ENCODE results near the gene TLE4.

Gene TLE4

GRCh38 chr9:79700607-79701360, 129.0 kb downstream of the TLE4 start:
- TF ChIP-seq JUND (IDR thresholded peaks at IDR 0.05; ENCODE audit: low read depth) = no peak
- DNase-seq (ENCODE audit: low read depth in 1 of 2, low spot score in 1 of 2) = no peak
- in situ Hi-C loops (cut with HindIII; ENCODE audit: low pct_unique_long_range_greater_than_20kb, low sequenced_read_pairs) = no loop called here

- in situ Hi-C loops (cut with HindIII; ENCODE audit: low pct_unique_long_range_greater_than_20kb, low sequenced_read_pairs) = no loop called here
- no peak for TF ChIP-seq JUND (IDR thresholded peaks at IDR 0.05; ENCODE audit: low read depth)
- no peak for DNase-seq (ENCODE audit: low read depth in 1 of 2, low spot score in 1 of 2)
These were observed 129.9 kb downstream of the TLE4 start for GRCh38 chr9:79701651-79702050.

GRCh38 chr9:79705704-79706103, 133.9 kb downstream of the TLE4 start:
- in situ Hi-C loops (cut with HindIII; ENCODE audit: low pct_unique_long_range_greater_than_20kb, low sequenced_read_pairs) = no loop called here
- DNase-seq (ENCODE audit: low read depth in 1 of 2, low spot score in 1 of 2) = no peak
- TF ChIP-seq JUND (IDR thresholded peaks at IDR 0.05; ENCODE audit: low read depth) = no peak

- TF ChIP-seq JUND (IDR thresholded peaks at IDR 0.05; ENCODE audit: low read depth) = no peak
- DNase-seq (ENCODE audit: low read depth in 1 of 2, low spot score in 1 of 2) = no peak
- in situ Hi-C loops (cut with HindIII; ENCODE audit: low pct_unique_long_range_greater_than_20kb, low sequenced_read_pairs) = no loop called here
These were observed 134.7 kb downstream of the TLE4 start for GRCh38 chr9:79706512-79706911.

- TF ChIP-seq JUND (IDR thresholded peaks at IDR 0.05; ENCODE audit: low read depth) = no peak
- DNase-seq (ENCODE audit: low read depth in 1 of 2, low spot score in 1 of 2) = no peak
- in situ Hi-C loops (cut with HindIII; ENCODE audit: low pct_unique_long_range_greater_than_20kb, low sequenced_read_pairs) = no loop called here
These were observed 135.8 kb downstream of the TLE4 start for GRCh38 chr9:79707589-79707988.

- DNase-seq (ENCODE audit: low read depth in 1 of 2, low spot score in 1 of 2) = no peak
- no peak for TF ChIP-seq JUND (IDR thresholded peaks at IDR 0.05; ENCODE audit: low read depth)
- in situ Hi-C loops (cut with HindIII; ENCODE audit: low pct_unique_long_range_greater_than_20kb, low sequenced_read_pairs) = no loop called here
These were observed 136.8 kb downstream of the TLE4 start for GRCh38 chr9:79708541-79708940.

GRCh38 chr9:79709743-79710674, 138.2 kb downstream of the TLE4 start:
- TF ChIP-seq JUND (IDR thresholded peaks at IDR 0.05; ENCODE audit: low read depth) = no peak
- DNase-seq (ENCODE audit: low read depth in 1 of 2, low spot score in 1 of 2) = no peak
- in situ Hi-C loops (cut with HindIII; ENCODE audit: low pct_unique_long_range_greater_than_20kb, low sequenced_read_pairs) = no loop called here

- no peak for TF ChIP-seq JUND (IDR thresholded peaks at IDR 0.05; ENCODE audit: low read depth)
- in situ Hi-C loops (cut with HindIII; ENCODE audit: low pct_unique_long_range_greater_than_20kb, low sequenced_read_pairs) = no loop called here
- DNase-seq (ENCODE audit: low read depth in 1 of 2, low spot score in 1 of 2) = no peak
These were observed 140.1 kb downstream of the TLE4 start for GRCh38 chr9:79711874-79712273.

GRCh38 chr9:79719021-79719420, 147.3 kb downstream of the TLE4 start:
- in situ Hi-C loops (cut with HindIII; ENCODE audit: low pct_unique_long_range_greater_than_20kb, low sequenced_read_pairs) = no loop called here
- no peak for TF ChIP-seq JUND (IDR thresholded peaks at IDR 0.05; ENCODE audit: low read depth)
- DNase-seq (ENCODE audit: low read depth in 1 of 2, low spot score in 1 of 2) = no peak

GRCh38 chr9:79719989-79720388, 148.2 kb downstream of the TLE4 start:
- TF ChIP-seq JUND (IDR thresholded peaks at IDR 0.05; ENCODE audit: low read depth) = no peak
- DNase-seq (ENCODE audit: low read depth in 1 of 2, low spot score in 1 of 2) = no peak
- in situ Hi-C loops (cut with HindIII; ENCODE audit: low pct_unique_long_range_greater_than_20kb, low sequenced_read_pairs) = no loop called here

- DNase-seq (ENCODE audit: low read depth in 1 of 2, low spot score in 1 of 2) = no peak
- in situ Hi-C loops (cut with HindIII; ENCODE audit: low pct_unique_long_range_greater_than_20kb, low sequenced_read_pairs) = no loop called here
- TF ChIP-seq JUND (IDR thresholded peaks at IDR 0.05; ENCODE audit: low read depth) = no peak
These were observed 159.6 kb downstream of the TLE4 start for GRCh38 chr9:79731171-79731890.

- TF ChIP-seq JUND (IDR thresholded peaks at IDR 0.05; ENCODE audit: low read depth) = no peak
- in situ Hi-C loops (cut with HindIII; ENCODE audit: low pct_unique_long_range_greater_than_20kb, low sequenced_read_pairs) = no loop called here
- no peak for DNase-seq (ENCODE audit: low read depth in 1 of 2, low spot score in 1 of 2)
These were observed 163.4 kb downstream of the TLE4 start for GRCh38 chr9:79735023-79735779.
